Pancreas (tissue), 10 donors: ENCODE data around the gene VASH1. TPM values are rescaled to one million over a fixed set of nuclear protein-coding genes. Genes with fewer than 3 reads are reported as not detected.
"Not testable (repeated sequence)": the region's sequence is repeated elsewhere in the genome, so short reads cannot be mapped to it uniquely, and the experiment has no call there.

Experiments used
- ATAC-seq, 4 donors: fragments of 200-7000 bp; cut with Tn5 transposase; one replicate each; pipeline versions ENCODE4 v1.8.0 to v1.9.1; 2020; ENCODE audit warnings: mild to moderate bottlenecking in 4 of 4, moderate library complexity in 4 of 4
- DNase-seq, 6 donors: peaks; one replicate each; pipeline ENCODE4 v3.0.0-alpha.2; 2020
- FAIRE-seq: peaks from 2 replicates; lab custom pipeline; 2012; peaks lifted over from hg19 to GRCh38; lab: Jason Lieb, UNC
- H3K27ac ChIP-seq, 4 donors: fragments of 200-600 bp; sonication (generic); 1 replicate in 3 of 4; 2 replicates in 1 of 4; pipeline versions ENCODE4 v1.5.0 to v1.8.0; 2020
- H3K27me3 ChIP-seq, 4 donors: fragments of 200-600 bp; one replicate each; pipeline ENCODE4 v1.8.0; 2021
- H3K36me3 ChIP-seq, 3 donors: fragments of 200-600 bp; sonication (generic) in 1 of 3; one replicate each; pipeline versions ENCODE4 v1.5.0 to v1.8.0; 2020 to 2021
- H3K4me1 ChIP-seq, 3 donors: fragments of 200-600 bp; one replicate each; pipeline ENCODE4 v1.8.0; 2021
- H3K4me3 ChIP-seq, 4 donors: fragments of 200-600 bp; sonication (generic) in 2 of 4; one replicate each; pipeline versions ENCODE4 v1.5.0 to v1.8.0; 2020 to 2021
- H3K9me3 ChIP-seq, 4 donors: fragments of 200-600 bp; one replicate each; pipeline ENCODE4 v1.8.0; 2021
- WGBS, 2 donors: extraction: QIAGEN DNeasy Blood & Tissue Kit; methylation state at CpG; one replicate each; pipeline ENCODE4 v1.1.7; 2013; 5-methylcytosine and 5-hydroxymethylcytosine counted together
- intact Hi-C, 3 donors: fragments of 100-400 bp; cut with DNase I; formaldehyde crosslinking; loops; one replicate each; pipeline versions ENCODE4 v1.11.1 to v1.14.2; 2022
- polyA plus RNA-seq, 2 donors: library from polyadenylated mRNA; stranded (reverse); fragments of 200-250 nt; gene quantifications; one replicate each; pipeline ENCODE4 v1.2.3, GENCODE V29; 2013
- total RNA-seq, 6 donors: library from RNA; stranded (reverse); fragmentation: NEBNext Ultra II Directional in 4 of 6; extraction: Animal tissue kit (Norgen Biotek cat#: 25700) in 4 of 6; gene quantifications; one replicate each; pipeline versions ENCODE4 v1.2.1 to v1.2.4, GENCODE V29; 2021 to 2023
- TF ChIP-seq, protein P1 (sequence below), 4 donors: fragments of 200-600 bp; sonication (generic) in 3 of 4; IDR thresholded peaks; one replicate each; pipeline versions ENCODE4 v1.5.0 to v1.8.0; 2021; ENCODE audit warnings: antibody characterized with exemption in 4 of 4
- donor health status: healthy with polysubstance abuse.
- donor health status: DM: no; HTN: no; CAD: no; lungs with moderate emphysema.
- donor health status: DM: no; HTN: no; CAD: no.
- donor health status: control.
- donor health status: control.
- donor health status: Bipolar disorder and iron deficiency.
- donor health status: DM: yes; HTN: yes; CAD: no.
- donor health status: DM: no; HTN: no; CAD: no.
- donor health status: DM: no; HTN: no; CAD: no.
- donor health status: DM: yes; HTN: yes; CAD: no.

Gene VASH1
- total and polyA plus RNA-seq, 8 donors, result 1.6 to 15.0 (median 4.7) TPM

DNA sequence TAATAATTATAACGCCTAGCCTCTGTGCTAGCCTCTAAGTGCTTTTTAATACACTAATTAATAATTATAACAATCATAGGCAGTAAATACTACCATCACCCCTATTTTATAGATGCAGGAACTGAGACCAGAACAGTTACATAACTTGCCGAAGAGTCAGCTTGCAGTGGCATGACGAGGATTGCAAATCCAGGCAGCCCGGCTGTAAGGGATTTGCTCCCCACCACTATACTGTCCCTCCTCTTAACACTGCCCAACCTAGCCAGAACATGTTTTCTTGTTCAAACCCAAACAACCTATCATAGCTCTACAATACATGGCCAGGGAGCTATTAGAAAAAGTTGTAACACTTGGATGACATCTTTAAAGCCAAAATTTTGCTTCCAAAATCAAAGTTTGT is 33.9 kb upstream of the VASH1 start:
- no peak overlapping the region for H3K27ac ChIP-seq

DNA sequence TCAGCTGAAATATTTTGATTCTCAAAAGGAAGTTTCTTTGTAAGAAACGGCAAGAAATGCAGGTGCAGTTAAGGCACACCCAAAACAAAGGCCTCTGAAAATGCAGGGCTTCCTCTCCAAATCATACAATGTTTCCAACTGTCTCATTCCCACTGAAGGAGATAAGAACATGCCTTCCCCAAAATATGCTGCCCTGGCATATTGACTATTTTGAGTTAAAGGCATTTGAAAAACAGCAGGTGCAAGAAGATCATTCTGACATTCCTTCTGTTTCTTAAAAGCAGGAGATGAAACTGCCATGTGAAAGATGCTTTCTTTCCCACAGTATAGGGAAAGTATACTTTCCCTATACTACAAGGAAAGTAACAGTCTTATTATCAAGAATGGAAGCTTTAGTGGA is 33.4 kb upstream of the VASH1 start:
- H3K27ac ChIP-seq, result no peak overlapping the region
- H3K4me3 ChIP-seq, result no peak overlapping the region
- ATAC-seq, result no peak
- no peaks in the 10 kb centered on the region for H3K4me1 ChIP-seq
- TF ChIP-seq, protein P1, sequence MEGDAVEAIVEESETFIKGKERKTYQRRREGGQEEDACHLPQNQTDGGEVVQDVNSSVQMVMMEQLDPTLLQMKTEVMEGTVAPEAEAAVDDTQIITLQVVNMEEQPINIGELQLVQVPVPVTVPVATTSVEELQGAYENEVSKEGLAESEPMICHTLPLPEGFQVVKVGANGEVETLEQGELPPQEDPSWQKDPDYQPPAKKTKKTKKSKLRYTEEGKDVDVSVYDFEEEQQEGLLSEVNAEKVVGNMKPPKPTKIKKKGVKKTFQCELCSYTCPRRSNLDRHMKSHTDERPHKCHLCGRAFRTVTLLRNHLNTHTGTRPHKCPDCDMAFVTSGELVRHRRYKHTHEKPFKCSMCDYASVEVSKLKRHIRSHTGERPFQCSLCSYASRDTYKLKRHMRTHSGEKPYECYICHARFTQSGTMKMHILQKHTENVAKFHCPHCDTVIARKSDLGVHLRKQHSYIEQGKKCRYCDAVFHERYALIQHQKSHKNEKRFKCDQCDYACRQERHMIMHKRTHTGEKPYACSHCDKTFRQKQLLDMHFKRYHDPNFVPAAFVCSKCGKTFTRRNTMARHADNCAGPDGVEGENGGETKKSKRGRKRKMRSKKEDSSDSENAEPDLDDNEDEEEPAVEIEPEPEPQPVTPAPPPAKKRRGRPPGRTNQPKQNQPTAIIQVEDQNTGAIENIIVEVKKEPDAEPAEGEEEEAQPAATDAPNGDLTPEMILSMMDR (IDR thresholded peaks at IDR 0.05), result no peak
- intact Hi-C loops, result no loop called here
- no peaks in the 10 kb centered on the region for H3K36me3 ChIP-seq
- DNase-seq, result no peak
- H3K27me3 ChIP-seq, result no peaks in the 10 kb centered on the region
- WGBS, 2 donors, result 83 to 86% methylated on average over 1 of the region's 1 CpG
- no peak for FAIRE-seq
- no peaks in the 10 kb centered on the region for H3K9me3 ChIP-seq

More for the DNA sequence above, 33.9 kb upstream of the VASH1 start:
- H3K27me3 ChIP-seq, result no peaks in the 10 kb centered on the region
- ATAC-seq, result peak in 1 of 4 donors; percentile 32
- TF ChIP-seq, protein P1 (IDR thresholded peaks at IDR 0.05), result no peak
- no peak overlapping the region for H3K4me3 ChIP-seq
- H3K36me3 ChIP-seq, result no peaks in the 10 kb centered on the region
- WGBS, 2 donors, result 60 to 68% methylated on average over 4 of the region's 4 CpGs
- no peaks in the 10 kb centered on the region for H3K4me1 ChIP-seq
- no peak for FAIRE-seq
- no peak for DNase-seq
- H3K9me3 ChIP-seq, result no peaks in the 10 kb centered on the region
- intact Hi-C loops, result no loop called here

GRCh38 chr14:76729258-76729657 is 32.0 kb upstream of the VASH1 start:
- H3K36me3 ChIP-seq, result no peaks in the 10 kb centered on the region
- no peaks in the 10 kb centered on the region for H3K4me1 ChIP-seq
- intact Hi-C loops, result no loop called here
- no peak for ATAC-seq
- no peak for FAIRE-seq
- H3K4me3 ChIP-seq, result no peak overlapping the region
- TF ChIP-seq, protein P1 (IDR thresholded peaks at IDR 0.05), result no peak
- H3K9me3 ChIP-seq, result no peaks in the 10 kb centered on the region
- H3K27me3 ChIP-seq, result no peaks in the 10 kb centered on the region
- no peak for DNase-seq
- WGBS, 2 donors, result 72 to 86% methylated on average over 2 of the region's 2 CpGs
- no peak overlapping the region for H3K27ac ChIP-seq

- TF ChIP-seq, protein P1 (IDR thresholded peaks at IDR 0.05), result no peak
- no peaks in the 10 kb centered on the region for H3K9me3 ChIP-seq
- intact Hi-C loops, result no loop called here
- H3K36me3 ChIP-seq, result no peaks in the 10 kb centered on the region
- no peak overlapping the region for H3K4me3 ChIP-seq
- no peaks in the 10 kb centered on the region for H3K27me3 ChIP-seq
- 43 to 60% methylated on average over 1 of the region's 1 CpG for WGBS, 2 donors
- no peak overlapping the region for H3K27ac ChIP-seq
- no peaks in the 10 kb centered on the region for H3K4me1 ChIP-seq
- ATAC-seq, result peak in 1 of 4 donors; percentile 57
- DNase-seq, result no peak
- no peak for FAIRE-seq
Measured at GRCh38 chr14:76729953-76730505, 31.2 kb upstream of the VASH1 start.

DNA sequence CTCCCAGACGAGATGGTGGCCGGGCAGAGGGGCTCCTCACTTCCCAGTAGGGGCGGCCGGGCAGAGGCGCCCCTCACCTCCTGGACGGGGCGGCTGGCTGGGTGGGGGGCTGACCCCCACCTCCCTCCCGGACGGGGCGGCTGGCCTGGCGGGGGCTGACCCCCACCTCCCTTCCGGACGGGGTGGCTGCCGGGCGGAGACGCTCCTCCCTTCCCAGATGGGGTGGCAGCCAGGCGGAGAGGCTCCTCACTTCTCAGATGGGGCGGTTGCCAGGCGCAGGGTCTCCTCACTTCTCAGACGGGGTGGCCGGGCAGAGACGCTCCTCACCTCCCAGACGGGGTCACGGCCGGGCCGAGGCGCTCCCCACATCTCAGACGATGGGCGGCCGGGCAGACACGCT is 26.8 kb upstream of the VASH1 start:
- intact Hi-C loops, H3K36me3 ChIP-seq, H3K4me3 ChIP-seq, DNase-seq, ATAC-seq, H3K4me1 ChIP-seq, H3K9me3 ChIP-seq, H3K27ac ChIP-seq, H3K27me3 ChIP-seq, FAIRE-seq: not testable (repeated sequence)
- 88 to 89% methylated on average over 31 of the region's 31 CpGs for WGBS, 2 donors
